NCI-H510A (cell line): ENCODE measurements around the gene MGST3.
"Not testable (repeated sequence)": the region's sequence is repeated elsewhere in the genome, so short reads cannot be mapped to it uniquely, and the experiment has no call there.

ENCODE experiments used
- DNase-seq: peaks from one replicate; lab custom pipeline; 2025; lab: John Stamatoyannopoulos, UW

The MGST3 gene

GRCh38 chr1:165630629-165631341 lies at the start of gene MGST3:
Gene MGST3 (plus strand): TSS chr1:165631234. CDS start chr1:165649848, 18,614 bp downstream.
- peak; percentile 95 for DNase-seq

GRCh38 chr1:165581926-165582325 lies 49.1 kb upstream of the MGST3 start:
- no peak for DNase-seq

GRCh38 chr1:165586398-165586797 lies 44.6 kb upstream of the MGST3 start:
- no peak for DNase-seq

- DNase-seq = not testable (repeated sequence)
These were observed 39.6 kb upstream of the MGST3 start for GRCh38 chr1:165591391-165591790.

GRCh38 chr1:165592945-165593823 lies 37.9 kb upstream of the MGST3 start:
- DNase-seq = no peak

- no peak for DNase-seq
These were observed 35.6 kb upstream of the MGST3 start for GRCh38 chr1:165595246-165595938.

GRCh38 chr1:165597883-165598675 lies 33.0 kb upstream of the MGST3 start:
- DNase-seq = peak; percentile 94

GRCh38 chr1:165598676-165599059 lies 32.4 kb upstream of the MGST3 start:
- DNase-seq = no peak

GRCh38 chr1:165600793-165601192 lies 30.2 kb upstream of the MGST3 start:
- no peak for DNase-seq

- DNase-seq = no peak
These were observed 27.2 kb upstream of the MGST3 start for GRCh38 chr1:165603810-165604209.

- no peak for DNase-seq
These were observed 25.8 kb upstream of the MGST3 start for GRCh38 chr1:165605246-165605645.

- DNase-seq = not testable (repeated sequence)
These were observed 24.4 kb upstream of the MGST3 start for GRCh38 chr1:165606676-165607075.

- DNase-seq = no peak
These were observed 20.2 kb upstream of the MGST3 start for GRCh38 chr1:165610866-165611265.

- DNase-seq = no peak
These were observed 19.0 kb upstream of the MGST3 start for GRCh38 chr1:165612062-165612461.

- DNase-seq = no peak
These were observed 14.9 kb upstream of the MGST3 start for GRCh38 chr1:165616054-165616612.

- DNase-seq = no peak
These were observed 14.0 kb upstream of the MGST3 start for GRCh38 chr1:165616987-165617546.

GRCh38 chr1:165619647-165620151 lies 11.3 kb upstream of the MGST3 start:
- no peak for DNase-seq

- no peak for DNase-seq
These were observed 7.4 kb upstream of the MGST3 start for GRCh38 chr1:165623624-165624023.

GRCh38 chr1:165624441-165624840 lies 6.6 kb upstream of the MGST3 start:
- no peak for DNase-seq

- DNase-seq = no peak
These were observed 2.7 kb upstream of the MGST3 start for GRCh38 chr1:165628147-165628822.
